Activated T-cell treated with anti-CD3 and anti-CD28 coated beads for 1 hour (primary cell): Measurements from ENCODE around the gene LPCAT3.

Experiments used
- DNase-seq: peaks from one replicate; pipeline ENCODE4 v3.0.0-alpha.2; 2020; ENCODE audit warnings: low read depth

The LPCAT3 gene

DNA sequence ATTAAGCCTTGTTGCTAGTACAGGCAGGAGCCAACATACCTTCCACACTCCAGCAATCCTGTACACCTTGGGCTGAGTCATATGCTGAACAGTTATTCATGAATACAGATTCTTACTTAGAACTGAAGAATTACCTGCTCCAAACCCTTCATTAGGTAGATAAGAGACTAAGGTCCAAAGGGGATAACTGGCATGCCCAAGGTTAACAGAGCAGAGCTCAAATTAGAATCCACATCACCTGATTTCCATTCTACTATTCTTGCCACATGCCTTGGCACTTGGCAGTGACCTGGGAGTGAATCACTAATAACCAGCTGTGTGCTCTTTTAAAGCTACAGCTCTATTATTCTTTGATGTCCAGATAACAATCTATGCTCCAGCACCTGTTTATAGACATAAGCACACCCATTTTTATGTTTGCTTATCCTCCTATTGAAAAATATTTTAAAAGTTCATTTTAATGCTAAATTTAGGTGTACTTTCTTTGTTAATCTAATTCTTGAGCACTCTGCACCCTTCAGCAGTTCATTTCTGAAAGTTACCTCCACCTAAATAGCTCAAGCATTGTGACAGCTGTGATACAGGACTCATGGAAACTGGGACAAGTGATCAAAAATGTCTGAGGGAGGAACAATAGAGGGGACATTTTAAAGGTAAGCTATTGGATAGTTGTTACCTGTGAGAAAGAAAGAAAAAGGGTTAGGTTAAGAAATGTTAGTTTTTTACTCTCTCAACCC lies 19.4 kb downstream of the LPCAT3 start:
- DNase-seq, result no peak

DNA sequence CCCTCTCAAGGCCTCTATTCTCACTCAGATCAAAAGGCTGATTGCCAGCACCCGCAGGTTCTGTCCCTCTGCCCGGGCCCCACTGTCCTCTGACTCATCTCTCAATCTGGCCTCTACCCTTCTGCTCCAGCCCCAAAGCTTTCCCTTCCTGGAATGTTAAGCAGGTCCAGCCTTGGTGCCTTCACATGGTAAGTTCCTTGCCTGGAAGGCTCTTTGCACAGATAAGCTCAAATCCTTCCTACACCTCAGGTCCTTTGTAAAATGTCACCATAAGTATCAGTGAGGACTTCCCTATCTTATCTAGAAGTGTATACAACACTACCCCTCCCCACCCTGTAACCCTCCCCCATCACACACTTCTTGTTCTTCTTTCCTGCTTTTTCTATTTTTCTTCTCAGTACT lies 22.2 kb downstream of the LPCAT3 start:
- DNase-seq, result no peak

- DNase-seq, result no peak
These were observed 30.2 kb downstream of the LPCAT3 start for GRCh38 chr12:6987956-6988553.

- DNase-seq, result no peak
These were observed 35.7 kb downstream of the LPCAT3 start for GRCh38 chr12:6982532-6982931.

DNA sequence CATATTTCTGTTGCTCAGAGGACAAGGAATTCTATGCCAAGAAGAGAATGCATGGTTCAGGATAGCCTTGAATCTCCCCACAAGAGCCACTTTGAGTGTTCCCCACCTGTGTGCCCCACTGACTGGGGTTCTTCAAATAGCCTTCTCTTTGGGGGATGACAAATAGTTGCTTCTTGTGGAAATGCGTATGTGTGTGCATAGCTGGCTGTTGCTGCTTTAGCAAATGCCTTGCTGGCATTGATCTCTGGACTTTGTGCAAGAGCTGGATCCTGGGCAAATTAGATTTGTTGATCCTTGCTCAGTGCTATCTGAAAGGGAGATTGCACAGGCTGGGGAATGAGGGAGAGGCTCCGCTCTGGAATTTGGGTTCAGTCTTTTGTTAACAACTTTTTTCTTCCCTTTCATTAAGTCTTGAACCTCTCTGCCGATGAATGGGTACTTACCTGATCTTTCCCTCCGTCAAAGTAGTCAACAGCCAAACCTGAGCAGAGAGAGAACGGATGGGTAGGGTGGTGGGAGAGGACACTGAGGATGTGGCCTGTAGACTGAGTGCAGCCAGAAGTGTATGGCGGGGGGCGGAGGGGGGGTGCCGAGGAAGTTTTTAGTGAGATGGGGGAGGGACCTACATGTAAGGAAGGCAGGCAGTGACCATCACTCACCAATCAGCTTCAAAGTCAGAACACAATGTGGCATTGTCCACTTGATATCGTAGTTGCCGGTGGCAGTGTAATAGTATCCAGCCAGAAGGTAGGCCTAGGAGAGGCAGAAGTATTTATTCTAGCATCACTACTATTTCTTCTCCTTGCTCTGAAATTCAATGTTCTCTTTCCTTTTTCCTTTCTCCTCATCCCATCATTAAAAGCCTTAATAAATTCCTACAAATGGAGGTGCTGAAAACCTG lies 36.9 kb downstream of the LPCAT3 start:
- DNase-seq, result no peak

DNA sequence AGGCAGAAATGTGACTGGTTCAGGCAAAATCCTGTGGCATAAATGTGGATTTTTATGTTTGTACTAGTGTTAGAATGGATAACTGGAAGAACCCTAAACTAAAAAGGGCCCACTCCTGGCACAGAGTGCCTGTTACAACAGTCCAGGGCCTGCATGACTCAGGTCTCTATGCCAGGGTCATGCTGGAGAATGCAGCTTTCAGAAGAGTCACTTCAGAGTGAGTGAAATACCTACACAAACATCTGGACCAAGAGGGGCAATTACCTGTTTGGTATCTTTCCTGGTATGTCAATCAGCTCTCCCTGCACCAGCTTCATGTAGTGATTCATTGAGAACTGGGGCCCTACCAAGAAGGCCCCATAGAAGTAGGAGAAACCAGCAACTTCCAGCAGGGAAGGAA lies 37.5 kb downstream of the LPCAT3 start:
- DNase-seq, result no peak

DNA sequence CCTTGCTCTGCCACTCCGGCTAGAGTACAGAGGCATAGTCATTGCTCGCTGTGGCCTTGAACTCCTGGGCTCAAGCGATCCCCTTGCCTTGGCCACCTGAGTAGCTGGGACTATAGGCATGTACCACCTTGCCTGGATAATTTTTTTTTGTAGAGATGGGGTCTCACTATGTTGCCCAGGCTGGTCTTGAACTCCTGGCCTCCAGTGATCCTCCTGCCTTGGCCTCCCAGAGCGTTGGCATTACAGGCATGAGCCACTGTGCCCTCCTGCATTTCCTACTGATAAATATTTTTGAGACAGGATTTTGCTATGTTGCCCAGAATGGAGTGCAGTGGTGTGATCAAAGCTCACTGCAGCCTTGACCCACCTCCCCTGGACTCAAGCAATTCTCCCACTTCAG lies 38.2 kb downstream of the LPCAT3 start:
- DNase-seq, result no peak

DNA sequence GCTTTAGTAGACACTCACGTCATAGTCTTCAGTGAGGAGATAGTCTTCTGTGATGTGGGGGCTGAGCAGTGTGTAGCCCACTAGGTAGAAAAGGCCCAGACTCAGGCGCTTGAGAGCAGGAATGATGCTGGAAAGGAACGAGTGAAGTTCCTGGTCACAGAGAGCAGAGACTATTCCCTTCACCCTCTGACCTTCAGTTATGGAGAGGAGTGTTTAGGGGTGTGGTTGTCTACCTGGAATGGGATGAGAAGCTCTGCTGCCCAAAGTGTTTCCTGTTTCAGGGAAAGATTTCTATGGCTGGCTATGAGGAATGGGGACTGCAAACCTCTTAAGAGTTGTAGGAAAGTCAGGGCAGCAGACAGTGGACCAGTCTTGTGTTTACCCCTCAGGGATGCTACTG lies 38.8 kb downstream of the LPCAT3 start:
- DNase-seq, result no peak

GRCh38 chr12:6979021-6979420 lies 39.3 kb downstream of the LPCAT3 start:
- no peak for DNase-seq

- DNase-seq, result no peak
These were observed 39.7 kb downstream of the LPCAT3 start for GRCh38 chr12:6978611-6979011.

DNA sequence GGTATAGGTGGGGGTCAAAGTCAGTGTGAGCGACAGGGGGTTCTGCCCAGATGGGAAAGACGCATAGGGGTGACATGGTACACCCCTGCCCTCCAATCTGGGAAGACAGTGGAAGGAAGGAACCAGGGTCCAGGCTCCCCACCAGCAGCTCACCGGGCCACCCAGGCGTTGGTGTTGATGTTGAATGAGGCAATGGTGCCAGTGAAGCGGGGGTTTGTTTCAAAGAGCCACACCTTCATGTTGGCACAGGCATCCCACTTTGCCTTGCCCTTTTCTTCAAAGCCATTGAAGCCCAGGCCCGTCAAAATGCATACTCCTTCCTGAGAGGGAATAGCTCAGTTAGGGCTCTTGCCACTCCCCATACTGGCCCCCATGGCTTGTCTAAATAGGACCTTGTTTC lies 40.1 kb downstream of the LPCAT3 start:
- no peak for DNase-seq

DNA sequence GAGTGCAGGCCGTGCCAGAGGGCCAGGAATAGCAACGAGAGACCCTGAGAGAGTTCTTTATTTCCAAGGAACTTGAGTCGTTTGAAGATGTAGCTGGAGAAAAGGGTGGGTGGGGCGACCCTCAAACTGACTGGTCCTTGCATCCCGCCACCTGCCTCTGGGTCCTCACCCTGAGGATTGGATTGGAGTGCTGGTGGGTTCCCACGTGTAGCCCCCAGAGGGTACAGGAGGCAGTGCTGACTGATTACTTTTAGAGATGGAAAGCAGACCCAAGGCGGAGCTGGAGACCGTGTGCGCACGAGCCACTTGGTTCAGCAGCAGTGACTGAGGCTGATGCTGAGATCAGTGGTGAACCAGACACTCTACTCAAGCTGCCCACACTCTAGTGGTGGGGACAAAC lies 40.6 kb downstream of the LPCAT3 start:
- DNase-seq, result no peak

- DNase-seq, result no peak
These were observed 42.8 kb downstream of the LPCAT3 start for GRCh38 chr12:6975297-6976032.

DNA sequence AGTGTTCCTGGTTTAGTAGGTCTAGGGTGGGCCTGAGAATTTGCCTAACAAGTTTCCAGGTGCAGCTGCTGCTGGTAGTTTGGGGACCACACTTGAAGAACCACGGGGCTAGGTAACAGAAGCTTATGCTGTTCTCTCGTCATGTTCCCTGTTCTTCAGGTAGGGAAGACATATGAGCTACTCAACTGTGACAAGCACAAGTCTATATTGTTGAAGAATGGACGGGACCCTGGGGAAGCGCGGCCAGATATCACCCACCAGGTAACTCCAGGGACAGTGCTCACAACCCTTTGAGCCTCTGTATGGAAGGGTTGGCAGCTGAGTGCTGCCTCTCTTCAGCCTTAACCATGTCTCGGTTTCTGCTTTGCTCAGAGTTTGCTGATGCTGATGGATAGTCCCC lies 44.1 kb downstream of the LPCAT3 start:
- no peak for DNase-seq

GRCh38 chr12:6970096-6970527 lies 48.2 kb downstream of the LPCAT3 start:
- no peak for DNase-seq

GRCh38 chr12:6968426-6968825 lies 49.9 kb downstream of the LPCAT3 start:
- no peak for DNase-seq

DNA sequence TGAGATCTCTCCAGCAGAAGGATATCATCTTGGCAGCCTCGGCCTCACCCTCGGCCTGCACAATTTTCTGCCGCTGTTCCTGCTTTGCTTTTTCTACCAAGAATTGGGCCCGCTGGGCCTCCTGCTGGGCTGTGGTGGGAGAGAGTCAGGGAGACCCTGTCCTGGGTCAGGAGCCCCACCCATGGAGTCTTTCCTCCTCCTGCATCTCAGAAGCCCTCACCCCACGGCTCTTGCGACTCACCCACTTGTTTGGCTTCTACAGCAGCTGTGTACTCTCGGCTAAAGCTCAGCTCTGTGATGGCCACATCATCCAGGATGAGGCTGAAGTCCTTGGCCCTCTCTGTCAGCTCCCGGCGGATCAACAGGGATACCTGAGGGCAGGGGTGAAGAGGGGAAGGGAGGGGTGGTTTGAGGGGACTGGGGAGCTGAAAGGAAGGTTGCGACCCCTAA lies 50.6 kb downstream of the LPCAT3 start:
- DNase-seq, result no peak

DNA sequence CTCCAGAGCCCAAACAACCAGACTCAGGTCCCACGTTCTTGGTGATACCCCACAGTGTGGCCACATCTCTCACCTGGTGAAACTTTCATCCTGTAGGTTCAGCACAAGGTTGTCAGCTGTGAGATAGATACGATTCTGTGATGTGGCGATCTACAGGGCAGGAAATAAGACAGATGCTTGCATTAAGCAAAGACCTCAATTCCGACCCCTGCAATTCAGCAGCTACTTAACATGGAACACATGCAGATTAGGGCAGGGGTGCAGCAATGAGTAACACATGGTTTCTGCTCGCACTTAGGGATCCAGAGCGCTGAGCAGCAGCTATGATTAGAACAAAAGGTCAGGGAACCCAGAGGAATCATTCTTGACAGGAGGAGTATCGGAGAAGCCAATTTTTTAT lies 51.9 kb downstream of the LPCAT3 start:
- DNase-seq, result no peak

DNA sequence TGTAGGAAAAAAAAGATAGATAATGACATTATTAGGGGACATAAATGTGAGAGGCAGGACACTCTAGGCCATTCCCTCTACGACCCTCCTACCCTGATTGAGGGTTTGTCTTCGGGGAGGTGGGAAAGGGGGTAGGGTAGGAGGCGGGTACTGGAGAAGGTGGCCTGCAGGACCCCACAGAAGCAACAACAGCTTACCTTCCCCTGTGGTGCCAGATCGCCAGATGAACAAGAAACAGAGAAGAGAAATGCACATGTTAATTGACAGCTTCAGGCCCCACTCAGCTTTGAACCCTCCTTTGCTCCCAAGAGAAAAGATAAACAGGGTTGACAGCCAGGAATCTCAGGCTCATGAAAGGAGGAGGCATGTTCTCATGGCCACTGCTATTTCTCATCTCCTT lies 52.6 kb downstream of the LPCAT3 start:
- DNase-seq, result no peak

GRCh38 chr12:6965026-6965661 lies 53.1 kb downstream of the LPCAT3 start:
- DNase-seq, result peak; percentile 92

- DNase-seq, result no peak
These were observed 53.7 kb downstream of the LPCAT3 start for GRCh38 chr12:6964605-6965025.
